Esophagus squamous epithelium (tissue), 4 donors: ENCODE measurements around the gene LIPC.

Experiments used
- CTCF ChIP-seq, 6 experiments: fragments of 450-650 bp in 4 of 6; fragments of 200-600 bp in 2 of 6; sonication (generic) in 2 of 6; IDR thresholded peaks; one replicate each; pipeline ENCODE4 v1.5.1; 2016 to 2019; ENCODE audit warnings: antibody characterized with exemption in 6 of 6, mild to moderate bottlenecking in 4 of 6, moderate library complexity in 4 of 6
- POLR2A ChIP-seq, 4 donors: fragments of 450-650 bp; IDR thresholded peaks; one replicate each; pipeline ENCODE4 v1.6.1; 2017; ENCODE audit warnings: antibody characterized with exemption in 4 of 4, mild to moderate bottlenecking in 4 of 4, moderate library complexity in 3 of 4

GRCh38 chr15:58438956-58439355 lies 7.2 kb downstream of the LIPC start:
- TF ChIP-seq CTCF (IDR thresholded peaks at IDR 0.05), result peak in 4 of 6 experiments; percentile 22 to 51 (median 28)
- TF ChIP-seq POLR2A (IDR thresholded peaks at IDR 0.05), result no peak
